ENCODE results near the gene NF1.
"Not testable (repeated sequence)": the region's sequence is repeated elsewhere in the genome, so short reads cannot be mapped to it uniquely, and the experiment has no call there.

Gene NF1

DNA sequence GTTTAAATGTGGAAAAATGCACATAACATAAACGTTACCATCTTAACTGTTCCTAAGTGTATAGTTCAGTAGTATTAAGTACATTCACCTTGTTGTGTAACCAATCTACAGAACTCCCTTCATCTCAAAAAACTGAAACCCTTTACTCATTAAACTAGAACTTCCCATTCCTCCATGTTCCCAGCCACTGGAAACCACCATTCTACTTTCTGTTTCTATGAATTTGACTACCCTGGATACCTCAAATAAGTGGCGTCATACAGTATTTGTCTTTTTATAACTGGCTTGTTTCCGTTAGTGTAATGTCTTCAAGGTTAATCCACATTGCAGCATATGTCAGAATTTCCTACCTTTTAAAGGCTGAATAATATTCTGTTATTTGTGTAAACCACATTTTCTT, 38.2 kb downstream of the NF1 start:
- no peak for DNase-seq (ENCODE audit: low read depth)

DNA sequence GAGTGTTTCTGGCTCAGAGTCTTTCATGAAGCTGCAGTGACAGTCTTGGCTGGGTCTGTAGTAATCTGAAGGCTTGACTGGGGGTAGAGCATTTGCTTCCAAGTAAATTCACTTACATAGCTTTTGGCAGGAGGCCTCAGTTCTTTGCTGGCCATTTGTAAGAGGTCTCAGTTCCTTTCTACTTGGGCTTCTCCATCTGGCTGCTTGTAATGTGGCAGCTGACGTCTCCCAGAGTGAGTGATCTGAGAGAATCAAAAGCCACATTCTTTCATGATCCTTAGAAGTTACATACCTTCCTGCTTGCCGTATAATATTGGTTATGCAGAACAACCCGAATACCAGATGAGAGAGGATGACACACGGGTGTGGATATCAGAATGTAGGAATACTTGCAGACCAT, 39.8 kb downstream of the NF1 start:
- no peak for DNase-seq (ENCODE audit: low read depth)

DNA sequence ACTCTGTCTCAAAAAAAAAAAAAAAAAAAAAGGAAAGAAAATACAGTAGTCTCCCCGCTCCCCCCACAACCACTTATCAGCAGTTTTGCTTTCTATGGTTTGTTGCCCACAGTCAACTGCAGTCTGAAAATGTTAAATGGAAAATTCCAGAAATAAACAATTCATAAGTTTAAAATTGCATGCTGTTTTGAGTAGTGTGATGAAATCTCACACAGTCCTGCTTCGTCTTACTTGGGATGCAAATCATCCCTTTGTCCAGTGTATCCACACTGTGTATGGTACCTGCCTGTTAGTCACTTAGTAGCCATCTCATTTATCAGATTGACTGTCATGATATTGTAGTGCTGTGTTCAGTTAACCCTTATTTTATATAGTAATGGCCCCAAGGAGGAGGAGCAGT, 41.5 kb downstream of the NF1 start:
- DNase-seq (ENCODE audit: low read depth), result no peak

DNA sequence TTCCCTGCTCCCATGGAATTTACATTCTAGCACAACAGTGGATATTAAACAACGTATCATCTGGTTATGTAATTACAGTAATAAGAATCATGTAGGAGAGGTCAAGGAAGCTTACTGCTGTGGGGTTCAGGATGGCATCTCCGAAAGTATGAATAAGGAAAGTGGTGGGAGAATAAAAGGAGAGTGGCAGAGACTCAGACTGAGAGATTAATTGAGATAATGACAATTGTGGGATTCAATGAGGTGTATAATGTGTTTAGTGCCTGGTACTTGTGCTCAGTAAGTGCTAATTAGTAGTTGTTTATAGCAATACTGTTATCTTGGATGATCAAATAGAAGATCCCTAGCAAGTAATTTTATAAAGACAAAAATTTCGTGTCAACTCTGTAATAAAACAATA, 45.3 kb downstream of the NF1 start:
- no peak for DNase-seq (ENCODE audit: low read depth)

DNA sequence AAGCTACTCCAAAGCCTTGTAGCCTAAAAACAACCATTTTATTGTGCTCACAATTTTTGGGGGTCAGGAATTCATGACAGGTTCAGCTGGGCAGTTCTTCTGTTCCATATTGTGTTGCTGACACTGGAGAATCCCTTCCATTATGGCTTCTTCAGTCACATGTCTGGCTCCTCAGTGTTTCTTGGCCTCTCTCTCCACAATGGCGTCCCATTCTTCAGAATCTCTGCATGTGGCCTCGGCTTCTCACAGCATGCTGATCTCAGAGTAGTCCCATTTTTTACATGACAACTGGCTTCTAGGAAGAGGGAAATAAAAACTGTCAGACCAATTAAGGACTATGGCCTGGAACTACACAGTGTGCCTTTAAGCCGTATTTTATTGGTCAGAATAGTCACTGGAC, 49.7 kb downstream of the NF1 start:
- DNase-seq (ENCODE audit: low read depth), result no peak

DNA sequence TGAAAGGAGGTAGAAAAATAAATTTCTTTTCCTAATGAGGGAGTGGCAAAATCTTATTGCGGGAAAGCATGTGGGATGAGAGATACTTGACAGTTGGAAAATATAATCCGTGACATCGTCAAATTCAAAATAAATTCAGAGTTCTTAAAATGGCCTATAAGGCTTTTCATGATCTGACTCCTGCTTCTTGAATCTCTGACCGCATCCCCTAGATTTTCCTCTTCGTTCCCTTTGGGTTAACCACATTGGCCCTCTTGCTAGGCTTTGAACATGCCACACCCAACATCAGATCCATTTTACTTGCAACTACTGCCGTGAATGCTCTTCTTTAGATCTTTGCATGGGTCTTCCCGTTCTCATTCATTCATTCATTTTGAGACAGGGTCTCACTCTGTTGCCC, 50.1 kb downstream of the NF1 start:
- DNase-seq (ENCODE audit: low read depth), result no peak

DNA sequence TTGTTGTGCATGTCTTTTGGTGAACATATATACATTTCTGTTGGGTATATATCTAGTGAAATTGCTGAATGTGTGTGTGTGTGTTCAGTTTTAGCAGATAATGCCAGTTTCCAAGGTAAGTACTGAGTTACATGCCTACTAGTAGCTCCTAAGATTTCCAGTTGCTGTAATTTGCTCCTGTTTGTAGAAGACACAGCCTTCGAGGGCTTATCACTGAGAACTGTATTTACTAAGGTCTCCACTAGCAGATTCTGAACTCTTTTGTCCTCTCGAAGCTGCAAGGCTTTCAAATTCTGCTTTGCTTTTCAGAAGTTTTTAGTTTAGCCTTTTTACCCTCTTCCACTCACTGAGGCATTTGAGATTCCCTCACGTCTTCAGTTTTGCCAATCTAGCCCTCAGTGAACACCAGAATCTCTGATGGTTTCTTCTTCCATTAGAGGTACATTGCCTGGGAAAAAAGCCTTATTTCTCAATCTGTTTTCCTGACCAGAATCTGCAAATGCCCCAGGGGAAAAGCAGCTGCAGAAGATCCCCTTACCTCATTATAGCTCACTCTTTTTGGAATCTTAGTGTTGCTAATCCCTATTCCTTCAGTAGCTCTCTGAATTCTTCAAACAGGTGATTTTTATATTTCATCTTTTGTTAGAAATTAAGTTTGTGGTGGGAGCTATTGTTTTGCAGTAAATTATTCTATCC, 52.9 kb downstream of the NF1 start:
- no peak for DNase-seq (ENCODE audit: low read depth)

DNA sequence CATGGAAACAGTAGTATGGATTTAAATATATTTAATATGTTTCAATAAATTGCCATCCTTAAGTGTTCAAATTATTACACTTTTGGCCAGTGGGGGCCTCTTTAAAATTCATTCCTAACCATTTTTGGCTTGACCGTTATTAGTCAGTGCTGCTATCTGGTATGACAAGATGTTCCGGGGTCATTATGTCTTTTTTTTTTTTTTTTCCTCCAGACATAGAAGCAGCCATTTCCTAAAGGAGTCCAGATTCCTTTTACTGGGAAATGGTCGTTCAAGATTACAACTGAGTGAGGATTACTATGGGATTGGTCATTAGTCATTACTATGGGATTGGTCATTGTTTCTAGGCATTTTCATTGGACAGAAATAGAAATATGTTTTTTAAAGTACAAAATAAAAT, 53.4 kb downstream of the NF1 start:
- DNase-seq (ENCODE audit: low read depth), result no peak

DNA sequence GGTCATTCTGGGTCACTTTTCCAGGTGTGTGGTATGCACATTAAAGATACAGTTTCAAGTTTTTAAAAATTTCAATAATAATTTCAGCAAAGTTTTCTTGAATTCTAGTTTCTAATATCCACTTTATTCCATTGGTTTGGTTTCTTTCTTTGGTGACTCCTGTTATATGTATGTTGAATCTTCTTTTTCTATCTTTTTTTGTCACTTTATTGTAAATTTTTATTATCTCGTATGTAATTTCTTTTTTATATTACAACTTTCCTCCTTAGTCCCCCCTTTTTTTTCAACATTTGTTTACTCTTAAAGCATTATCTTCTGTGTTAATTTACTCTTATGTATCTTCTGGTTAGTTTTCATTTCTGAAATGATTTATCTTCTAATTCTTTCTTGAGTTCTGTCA, 57.5 kb downstream of the NF1 start:
- no peak for DNase-seq (ENCODE audit: low read depth)

DNA sequence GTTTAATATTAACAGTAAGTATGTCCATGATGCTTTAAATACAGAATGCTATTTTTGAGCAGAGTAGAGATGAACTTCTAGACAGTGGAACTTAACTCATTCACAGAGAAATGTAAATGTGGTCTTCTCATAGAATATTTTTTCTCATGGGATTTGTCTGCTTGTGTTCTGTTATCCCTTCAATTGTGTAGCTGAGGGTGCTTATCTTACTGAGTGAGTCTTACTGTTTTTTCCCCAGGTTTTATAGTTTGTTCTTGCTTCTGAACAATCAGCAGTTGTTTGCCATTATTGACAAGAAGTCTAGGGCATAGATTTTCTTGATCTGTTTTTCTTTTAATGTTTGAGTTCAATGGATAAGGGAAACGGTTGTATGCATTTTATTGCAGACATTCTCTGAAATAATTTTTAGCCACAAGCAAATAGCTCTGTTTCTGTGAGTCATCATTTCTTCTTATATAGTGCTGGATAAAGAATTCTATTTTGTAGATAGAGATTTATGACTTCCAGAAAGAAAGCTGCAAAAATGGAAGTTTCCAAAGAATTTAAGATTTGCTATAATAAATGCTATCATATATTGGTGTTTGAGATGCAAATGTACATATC, 60.5 kb downstream of the NF1 start:
- no peak for DNase-seq (ENCODE audit: low read depth)

DNA sequence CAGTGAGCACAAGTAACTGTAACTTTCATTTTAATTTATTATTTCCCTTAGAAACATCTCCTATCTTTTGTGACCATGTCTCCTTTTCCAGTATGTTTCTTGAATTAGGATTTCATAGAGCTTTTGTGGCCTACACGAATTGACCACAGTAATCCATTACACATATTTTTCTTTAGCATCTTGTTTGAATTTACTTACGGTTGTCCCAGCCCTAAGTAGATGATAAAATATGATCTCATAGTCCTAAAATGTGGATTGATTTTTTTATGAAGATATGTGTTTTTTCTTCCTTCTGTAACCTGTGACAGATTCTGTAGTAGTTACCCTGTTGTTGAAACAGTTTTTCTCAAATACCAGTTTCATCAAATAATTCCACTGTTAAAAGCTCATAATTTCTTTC, 61.5 kb downstream of the NF1 start:
- peak; percentile 30 for DNase-seq (ENCODE audit: low read depth)

DNA sequence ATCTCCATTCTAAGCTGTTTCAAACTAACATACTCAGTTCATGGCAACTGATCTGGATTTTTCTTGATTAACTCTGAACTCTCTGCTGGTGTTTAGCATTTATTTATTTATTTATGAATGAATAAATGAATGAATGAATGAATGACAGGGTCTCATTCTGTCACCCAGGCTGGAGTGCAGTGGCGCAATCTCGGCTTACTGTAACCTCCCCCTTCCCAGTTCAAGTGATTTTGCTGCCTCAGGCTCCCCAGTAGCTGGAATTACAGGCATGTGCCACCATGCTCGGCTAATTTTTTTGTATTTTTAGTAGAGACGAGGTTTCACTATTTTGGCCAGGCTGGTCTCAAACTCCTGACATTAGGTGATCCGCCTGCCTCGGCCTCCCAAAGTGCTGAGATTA, 62.1 kb downstream of the NF1 start:
- DNase-seq (ENCODE audit: low read depth), result not testable (repeated sequence)

DNA sequence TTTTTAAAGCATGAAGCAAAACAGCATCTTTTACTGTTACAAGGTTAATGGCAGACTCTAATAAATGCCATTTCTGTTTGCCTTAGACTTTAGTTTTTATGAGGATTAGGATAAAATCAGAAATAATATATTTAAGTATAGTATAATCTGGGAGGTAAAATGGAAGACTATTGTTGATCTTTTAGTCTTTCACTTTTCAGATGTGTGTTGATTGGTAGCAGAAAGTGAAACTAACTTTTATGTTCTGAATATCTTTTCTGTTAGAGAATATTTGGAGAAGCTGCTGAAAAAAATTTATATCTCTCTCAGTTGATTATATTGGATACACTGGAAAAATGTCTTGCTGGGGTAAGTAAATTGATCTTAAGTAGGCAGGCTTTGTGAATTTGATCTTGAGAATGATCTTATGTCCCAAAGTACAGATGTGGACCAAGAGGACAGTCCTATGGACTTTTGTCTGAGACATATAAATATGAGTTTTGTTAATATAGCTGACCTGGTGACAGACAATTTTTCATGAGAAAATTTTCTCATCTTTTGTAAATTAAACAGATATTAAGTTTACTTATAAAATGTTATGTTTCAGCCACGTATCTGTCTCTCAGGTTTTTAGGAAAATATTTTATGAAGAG, 64.1 kb downstream of the NF1 start:
- DNase-seq (ENCODE audit: low read depth), result no peak

DNA sequence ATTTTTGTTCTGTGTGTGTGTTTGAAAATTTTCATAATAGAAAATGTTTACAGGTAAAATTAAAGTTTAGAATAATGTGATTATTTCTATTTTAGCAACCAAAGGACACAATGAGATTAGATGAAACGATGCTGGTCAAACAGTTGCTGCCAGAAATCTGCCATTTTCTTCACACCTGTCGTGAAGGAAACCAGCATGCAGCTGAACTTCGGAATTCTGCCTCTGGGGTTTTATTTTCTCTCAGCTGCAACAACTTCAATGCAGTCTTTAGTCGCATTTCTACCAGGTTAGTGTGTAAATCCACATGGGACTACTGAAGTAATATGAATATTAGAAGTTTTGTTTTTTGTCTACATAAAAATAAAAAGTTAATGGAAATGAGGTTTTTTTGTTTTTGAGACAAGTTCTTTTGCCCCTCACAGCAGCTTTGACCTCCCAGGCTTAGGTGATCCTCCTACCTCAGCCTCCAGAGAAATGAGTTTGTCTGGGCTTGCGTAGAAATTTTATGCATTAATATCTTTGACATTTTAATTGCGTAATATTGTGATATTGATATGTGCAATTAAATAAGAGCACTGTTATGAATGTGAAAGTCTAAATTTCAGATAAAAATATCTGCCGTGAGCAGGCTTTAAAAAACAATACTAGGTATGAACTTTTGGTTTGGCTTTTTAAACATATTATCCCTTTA, 68.5 kb downstream of the NF1 start:
- DNase-seq (ENCODE audit: low read depth), result no peak

DNA sequence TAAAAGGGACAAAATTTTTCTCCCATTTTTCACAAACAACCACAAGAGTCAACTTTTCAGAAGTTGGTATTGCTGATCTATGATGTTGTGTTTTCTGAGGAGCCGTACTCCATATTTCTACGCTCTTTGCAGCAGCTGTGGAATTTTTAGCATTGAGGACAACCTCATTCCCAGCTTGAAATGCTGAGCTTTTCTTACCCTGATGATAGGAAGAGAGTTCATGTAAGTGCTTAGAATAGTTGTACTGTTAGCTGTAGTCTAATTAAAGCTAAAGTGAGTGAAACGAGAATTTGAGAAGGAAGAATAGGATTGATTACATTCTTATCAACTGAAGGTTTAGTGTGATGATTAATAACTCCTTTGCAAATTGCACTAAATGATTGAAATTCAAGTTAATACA, 72.3 kb downstream of the NF1 start:
- DNase-seq (ENCODE audit: low read depth), result no peak

DNA sequence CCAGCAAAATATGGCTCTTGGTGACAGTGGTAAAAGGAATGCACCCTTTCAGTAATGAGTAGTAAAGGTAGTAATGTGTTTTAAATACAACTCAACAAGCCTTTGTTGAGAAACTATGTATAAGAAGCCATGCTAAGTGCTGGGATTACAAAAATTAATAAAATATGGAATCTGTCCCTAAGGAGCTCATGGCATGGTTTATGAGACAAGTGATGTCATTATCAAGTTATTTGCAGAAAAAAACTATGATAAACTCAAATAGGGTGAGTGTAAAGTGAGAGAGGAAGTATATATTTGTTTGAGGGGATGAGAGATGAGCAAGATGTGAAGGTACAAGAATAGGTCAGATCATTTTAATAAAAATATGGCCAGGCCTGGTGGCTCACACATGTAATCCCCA, 76.9 kb downstream of the NF1 start:
- no peak for DNase-seq (ENCODE audit: low read depth)

DNA sequence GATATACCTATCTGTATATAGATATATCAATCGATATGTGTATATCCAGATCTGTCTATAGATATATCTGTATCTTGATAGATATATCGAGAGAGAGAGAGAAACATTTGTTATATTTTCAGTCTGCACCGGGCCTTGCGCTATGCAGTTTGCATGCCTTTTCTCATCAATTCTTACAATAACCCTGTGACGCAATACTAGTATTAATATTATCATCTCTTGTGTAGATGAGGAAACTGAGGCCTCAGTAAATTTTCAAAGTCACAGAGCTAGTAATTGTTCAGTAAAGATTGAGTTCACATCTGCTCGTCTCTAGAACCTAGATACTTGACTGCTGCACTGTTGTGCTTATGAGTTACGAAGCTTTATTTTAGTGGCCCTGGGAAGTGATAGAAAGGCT, 77.6 kb downstream of the NF1 start:
- no peak for DNase-seq (ENCODE audit: low read depth)

DNA sequence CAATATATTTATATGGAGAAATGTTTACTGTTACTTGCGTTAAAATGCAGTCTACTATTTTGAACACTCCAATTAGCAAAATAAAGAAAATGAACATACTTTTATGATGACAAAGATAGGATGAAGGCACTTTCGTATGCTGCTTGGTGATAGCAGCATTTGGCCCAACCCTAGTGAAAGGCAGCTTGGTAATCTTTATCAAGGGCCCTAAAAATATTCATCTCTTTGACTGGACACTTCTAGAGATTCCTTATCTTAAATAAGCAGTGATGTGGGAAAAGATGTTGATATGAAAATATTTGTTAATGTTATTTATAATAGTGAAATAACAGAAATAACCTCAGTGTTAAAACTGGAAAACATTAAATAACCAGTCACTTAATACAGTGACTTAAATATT, 79.4 kb downstream of the NF1 start:
- DNase-seq (ENCODE audit: low read depth), result no peak

DNA sequence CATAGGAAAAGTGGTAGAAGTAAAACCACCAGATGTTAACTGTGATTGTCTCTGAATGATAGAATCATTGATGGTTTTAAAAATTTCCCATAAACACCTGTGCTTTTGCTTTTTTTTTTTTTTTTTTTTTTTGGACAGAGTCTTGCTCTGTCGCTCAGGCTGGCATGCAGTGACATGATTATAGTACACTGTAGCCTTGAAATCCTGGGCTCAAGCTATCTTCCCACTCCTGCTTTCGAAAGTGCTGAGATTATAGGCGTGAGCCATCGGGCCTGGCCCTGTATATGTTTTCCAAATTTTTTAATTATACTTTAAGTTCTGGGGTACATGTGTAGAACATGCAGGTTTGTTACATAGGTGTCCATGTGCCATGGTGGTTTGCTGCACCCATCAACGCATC, 80.5 kb downstream of the NF1 start:
- no peak for DNase-seq (ENCODE audit: low read depth)

DNA sequence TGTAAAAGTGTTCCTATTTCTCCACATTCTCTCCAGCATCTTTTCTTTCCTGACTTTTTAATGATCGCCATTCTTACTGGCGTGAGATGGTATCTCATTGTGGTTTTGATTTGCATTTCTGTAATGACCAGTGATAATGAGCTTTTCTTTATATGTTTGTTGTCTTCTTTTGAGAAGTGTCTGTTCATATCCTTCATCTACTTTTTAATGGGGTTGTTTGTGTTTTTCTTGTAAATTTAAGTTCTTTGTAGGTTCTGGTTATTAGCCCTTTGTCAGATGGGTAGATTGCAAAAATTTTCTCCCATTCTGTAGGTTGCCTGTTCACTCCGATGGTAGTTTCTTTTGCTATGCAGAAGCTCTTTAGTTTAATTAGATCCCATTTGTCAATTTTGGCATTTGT, 81.4 kb downstream of the NF1 start:
- DNase-seq (ENCODE audit: low read depth), result not testable (repeated sequence)

DNA sequence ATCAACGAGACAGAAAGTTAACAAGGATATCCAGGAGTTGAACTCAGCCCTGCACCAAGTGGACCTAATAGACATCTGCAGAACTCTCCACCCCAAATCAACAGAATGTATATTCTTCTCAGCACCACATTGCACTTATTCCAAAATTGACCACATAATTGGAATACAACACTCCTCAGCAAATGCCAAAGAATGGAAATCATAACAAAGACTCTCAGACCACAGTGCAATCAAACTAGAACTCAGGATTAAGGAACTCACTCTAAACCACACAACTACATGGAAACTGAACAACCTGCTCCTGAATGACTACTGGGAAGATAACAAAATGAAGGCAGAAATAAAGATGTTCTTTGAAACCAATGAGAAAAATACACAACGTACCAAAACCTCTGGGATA, 84.2 kb downstream of the NF1 start:
- DNase-seq (ENCODE audit: low read depth), result not testable (repeated sequence)

DNA sequence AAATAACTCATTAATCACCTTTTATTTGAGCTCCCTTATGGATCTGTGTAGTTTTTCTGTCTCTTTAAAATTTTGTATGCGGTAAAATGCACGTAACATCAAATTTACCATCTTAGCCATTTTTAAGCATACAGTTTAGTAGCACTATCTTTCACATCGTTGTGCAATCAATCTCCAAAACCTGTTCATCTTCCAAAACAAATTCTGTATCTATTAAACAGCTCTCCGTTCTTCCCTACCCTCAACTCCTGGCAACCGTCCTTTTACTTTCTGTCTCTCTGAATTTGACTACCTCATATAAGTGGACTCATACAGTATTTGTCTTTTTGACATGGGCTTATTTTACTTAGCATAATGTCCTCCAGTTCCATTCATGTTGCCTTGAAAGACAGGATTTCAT, 100.5 kb downstream of the NF1 start:
- no peak for DNase-seq (ENCODE audit: low read depth)

DNA sequence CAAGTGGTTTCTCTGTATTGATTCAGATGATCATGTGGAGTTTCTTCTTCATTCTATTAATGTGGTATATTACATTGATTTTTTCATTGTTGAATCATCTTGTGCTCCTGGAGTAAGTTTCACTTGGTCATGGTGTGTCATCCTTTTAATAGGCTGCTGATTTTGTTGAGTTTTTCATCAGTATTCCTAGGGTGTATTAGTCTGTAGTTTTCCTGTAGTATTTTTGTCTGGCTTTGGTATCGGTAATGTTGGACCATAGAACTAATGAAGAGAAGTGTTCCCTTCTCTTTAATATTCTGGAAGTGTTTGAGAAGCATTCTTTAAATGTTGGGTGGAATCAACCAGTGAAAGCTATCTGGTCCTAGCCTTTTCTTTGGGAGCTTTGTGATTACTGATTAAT, 103.2 kb downstream of the NF1 start:
- no peak for DNase-seq (ENCODE audit: low read depth)

Data from HS-5 (cell line).